SK-N-SH treated with all-trans-retinoic acid at 6 μM for 48 hours (cell line): ENCODE measurements around the gene PREP.

ENCODE experiments used
- ATAC-seq: fragments of 200-7000 bp; cut with Tn5 transposase; 3 replicates; pipeline ENCODE4 v1.9.1; 2020; ENCODE audit warnings: mild to moderate bottlenecking, moderate library complexity
- ARNTL ChIP-seq: fragments of 450-650 bp; formaldehyde crosslinking; IDR thresholded peaks from 2 replicates; pipeline ENCODE4 v1.5.0; 2020; ENCODE audit warnings: low read depth, mild to moderate bottlenecking, moderate library complexity, borderline replicate concordance
- BACH2 ChIP-seq: fragments of 250-450 bp; sonication (Bioruptor Pico); IDR thresholded peaks from 2 replicates; pipeline ENCODE4 v1.9.0; 2021; ENCODE audit warnings: mild to moderate bottlenecking, borderline replicate concordance
- CREB5 ChIP-seq: fragments of 250-450 bp; sonication (Bioruptor Pico); IDR thresholded peaks from 2 replicates; pipeline ENCODE4 v1.5.1; 2020; ENCODE audit warnings: low read depth, mild to moderate bottlenecking, moderate library complexity
- CSDC2 ChIP-seq: fragments of 250-450 bp; sonication (Bioruptor Pico); IDR thresholded peaks from 2 replicates; pipeline ENCODE4 v1.5.0; 2020; ENCODE audit warnings: mild to moderate bottlenecking, moderate library complexity
- CSRNP3 ChIP-seq: fragments of 250-450 bp; sonication (Bioruptor Pico); IDR thresholded peaks from 2 replicates; pipeline ENCODE4 v1.5.1; 2021; ENCODE audit warnings: mild to moderate bottlenecking, moderate library complexity
- ESRRG ChIP-seq: fragments of 250-450 bp; sonication (Bioruptor Pico); IDR thresholded peaks from 2 replicates; pipeline ENCODE4 v1.6.1; 2021; ENCODE audit warnings: mild to moderate bottlenecking
- ISL1 ChIP-seq: fragments of 250-450 bp; sonication (Bioruptor Pico); IDR thresholded peaks from 2 replicates; pipeline ENCODE4 v2.1.2; 2022; ENCODE audit warnings: mild to moderate bottlenecking, moderate library complexity
- PATZ1 ChIP-seq: fragments of 250-450 bp; sonication (Bioruptor Pico); IDR thresholded peaks from 2 replicates; pipeline ENCODE4 v1.8.0; 2020; ENCODE audit warnings: mild to moderate bottlenecking, moderate library complexity, borderline replicate concordance
- POU6F1 ChIP-seq: fragments of 250-450 bp; sonication (Bioruptor Pico); IDR thresholded peaks from 2 replicates; pipeline ENCODE4 v1.8.0; 2021; ENCODE audit warnings: low read depth, mild to moderate bottlenecking, moderate library complexity, borderline replicate concordance
- PPARA ChIP-seq: fragments of 250-450 bp; sonication (Bioruptor Pico); IDR thresholded peaks from 2 replicates; pipeline ENCODE4 v1.5.0; 2020; ENCODE audit warnings: mild to moderate bottlenecking, borderline replicate concordance
- RARB ChIP-seq: fragments of 250-450 bp; sonication (Bioruptor Pico); IDR thresholded peaks from 2 replicates; pipeline ENCODE4 v1.8.0; 2021; ENCODE audit warnings: mild to moderate bottlenecking, moderate library complexity
- SNAI2 ChIP-seq: fragments of 250-450 bp; sonication (Bioruptor Pico); IDR thresholded peaks from 2 replicates; pipeline ENCODE4 v1.5.0; 2020; ENCODE audit warnings: mild to moderate bottlenecking, moderate library complexity
- TCF4 ChIP-seq: fragments of 250-450 bp; sonication (Bioruptor Pico); IDR thresholded peaks from 2 replicates; pipeline ENCODE4 v1.8.0; 2021; ENCODE audit warnings: mild to moderate bottlenecking, moderate library complexity, borderline replicate concordance
- TOX ChIP-seq: fragments of 250-450 bp; sonication (Bioruptor Pico); IDR thresholded peaks from 2 replicates; pipeline ENCODE4 v1.8.0; 2021; ENCODE audit warnings: mild to moderate bottlenecking, moderate library complexity, borderline replicate concordance
- ZC3H10 ChIP-seq: fragments of 250-450 bp; sonication (Bioruptor Pico); IDR thresholded peaks from 2 replicates; pipeline ENCODE4 v1.5.1; 2021; ENCODE audit warnings: mild to moderate bottlenecking, moderate library complexity
- ZFP30 ChIP-seq: fragments of 450-650 bp; formaldehyde crosslinking; IDR thresholded peaks from 2 replicates; pipeline ENCODE4 v1.5.0; 2022; ENCODE audit warnings: mild to moderate bottlenecking, moderate library complexity
- ZNF565 ChIP-seq: fragments of 450-650 bp; formaldehyde crosslinking; conservative IDR thresholded peaks from 2 replicates; pipeline ENCODE4 v1.5.0; 2020; ENCODE audit warnings: low read depth, mild to moderate bottlenecking, moderate library complexity
- ZNF70 ChIP-seq: fragments of 450-650 bp; formaldehyde crosslinking; IDR thresholded peaks from 2 replicates; pipeline ENCODE4 v1.5.0; 2020; ENCODE audit warnings: mild to moderate bottlenecking, moderate library complexity
- ZNF8 ChIP-seq: fragments of 450-650 bp; formaldehyde crosslinking; IDR thresholded peaks from 2 replicates; pipeline ENCODE4 v1.5.0; 2020; ENCODE audit warnings: mild to moderate bottlenecking, moderate library complexity

Gene PREP

GRCh38 chr6:105321728-105322127 lies 81.2 kb downstream of the PREP start:
- ATAC-seq: no peak
- no peak for TF ChIP-seq ESRRG (CRISPR knock-in tag)
- TF ChIP-seq CSRNP3 (CRISPR knock-in tag): no peak
- TF ChIP-seq CREB5 (CRISPR knock-in tag): no peak
- TF ChIP-seq TOX (CRISPR knock-in tag): no peak
- no peak for TF ChIP-seq PPARA (CRISPR knock-in tag)
- TF ChIP-seq RARB: no peak
- no peak for TF ChIP-seq ZNF565 (CRISPR knock-in tag)
- TF ChIP-seq ZC3H10 (CRISPR knock-in tag): no peak
- TF ChIP-seq ARNTL: no peak

GRCh38 chr6:105321207-105321606 lies 81.7 kb downstream of the PREP start:
- ATAC-seq: no peak
- TF ChIP-seq CREB5 (CRISPR knock-in tag): no peak
- TF ChIP-seq CSRNP3 (CRISPR knock-in tag): no peak
- no peak for TF ChIP-seq RARB
- no peak for TF ChIP-seq PPARA (CRISPR knock-in tag)
- TF ChIP-seq CSDC2 (CRISPR knock-in tag): no peak
- TF ChIP-seq ZFP30 (CRISPR knock-in tag): no peak
- TF ChIP-seq POU6F1 (CRISPR knock-in tag): no peak
- no peak for TF ChIP-seq ESRRG (CRISPR knock-in tag)
- no peak for TF ChIP-seq BACH2 (CRISPR knock-in tag)
- no peak for TF ChIP-seq ZNF8 (CRISPR knock-in tag)
- no peak for TF ChIP-seq ISL1 (CRISPR knock-in tag)
- no peak for TF ChIP-seq ARNTL
- TF ChIP-seq TCF4 (CRISPR knock-in tag): no peak
- no peak for TF ChIP-seq ZNF70
- TF ChIP-seq SNAI2 (CRISPR knock-in tag): no peak

- ATAC-seq: no peak
- TF ChIP-seq POU6F1 (CRISPR knock-in tag): no peak
- no peak for TF ChIP-seq ZNF70
- no peak for TF ChIP-seq CSDC2 (CRISPR knock-in tag)
- TF ChIP-seq ESRRG (CRISPR knock-in tag): no peak
- no peak for TF ChIP-seq BACH2 (CRISPR knock-in tag)
- no peak for TF ChIP-seq PPARA (CRISPR knock-in tag)
- TF ChIP-seq PATZ1: no peak
Measured at GRCh38 chr6:105320765-105321164, 82.1 kb downstream of the PREP start.
